Measurements from ENCODE around the gene SDK1.

GRCh38 chr7:4139656-4140625, 838.9 kb downstream of the SDK1 start:
- TF ChIP-seq POLR2A (IDR thresholded peaks at IDR 0.05) (no peak), CTCF (IDR thresholded peaks at IDR 0.05) (no peak), POLR2AphosphoS5 (IDR thresholded peaks at IDR 0.05) (no peak)
